ENCODE measurements around the gene TRMT6. TPM values are rescaled to one million over a fixed set of nuclear protein-coding genes. Genes with fewer than 3 reads are reported as not detected.
A peak's percentile ranks its signal among the peaks of the same experiment; 100 is the strongest.

Gene TRMT6
- total RNA-seq, 1 experiment from 2014 or later = 35.5 TPM

DNA sequence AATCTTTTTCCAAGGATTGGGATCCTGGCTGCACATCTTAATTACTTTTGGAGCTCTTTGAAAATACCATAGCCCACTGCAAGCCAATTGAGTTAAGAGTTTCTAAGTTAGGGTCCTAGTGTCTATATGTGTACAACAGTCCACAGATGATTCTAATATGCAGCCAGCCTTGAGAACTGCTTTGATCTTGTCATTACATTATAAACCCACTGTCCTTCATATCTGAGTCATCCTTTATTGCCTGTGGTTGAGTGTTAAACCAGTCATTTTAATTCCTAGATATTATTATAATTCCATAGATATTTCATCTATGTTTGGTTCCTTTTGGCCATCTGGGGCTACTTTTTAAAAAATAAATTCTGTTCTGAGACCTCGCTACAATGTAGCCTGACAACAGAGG is 24.2 kb upstream of the TRMT6 start:
- Mint-ChIP-seq H3K36me3 (ENCODE audit: insufficient read depth, unreplicated experiment) (peaks cover 73% of the 10 kb centered on the region), H3K4me3 (ENCODE audit: unreplicated experiment) (no peak overlapping the region), H3K9me3 (ENCODE audit: unreplicated experiment) (no peaks in the 10 kb centered on the region), H3K27ac (ENCODE audit: unreplicated experiment) (no peak overlapping the region), H3K27me3 (ENCODE audit: insufficient read depth, unreplicated experiment) (no peaks in the 10 kb centered on the region), H3K4me1 (ENCODE audit: low read depth, unreplicated experiment) (peaks cover 27% of the 10 kb centered on the region)
- POLR2A ChIA-PET = no interaction called here
- no TSS peak for BruUV-seq (replicated peaks)
- no peaks in the 10 kb centered on the region for H3K9me3 ChIP-seq
- peaks cover 17% of the 10 kb centered on the region for H3K4me1 ChIP-seq
- DNase-seq = no peak
- CTCF ChIA-PET = no interaction called here
- H3K4me3 ChIP-seq (ENCODE audit: low read depth, low read length) = no peak overlapping the region
- no peaks in the 10 kb centered on the region for H3K27me3 ChIP-seq (replicated peaks; ENCODE audit: control insufficient read depth, insufficient read depth, low read length)
- TF ChIP-seq, protein P1, sequence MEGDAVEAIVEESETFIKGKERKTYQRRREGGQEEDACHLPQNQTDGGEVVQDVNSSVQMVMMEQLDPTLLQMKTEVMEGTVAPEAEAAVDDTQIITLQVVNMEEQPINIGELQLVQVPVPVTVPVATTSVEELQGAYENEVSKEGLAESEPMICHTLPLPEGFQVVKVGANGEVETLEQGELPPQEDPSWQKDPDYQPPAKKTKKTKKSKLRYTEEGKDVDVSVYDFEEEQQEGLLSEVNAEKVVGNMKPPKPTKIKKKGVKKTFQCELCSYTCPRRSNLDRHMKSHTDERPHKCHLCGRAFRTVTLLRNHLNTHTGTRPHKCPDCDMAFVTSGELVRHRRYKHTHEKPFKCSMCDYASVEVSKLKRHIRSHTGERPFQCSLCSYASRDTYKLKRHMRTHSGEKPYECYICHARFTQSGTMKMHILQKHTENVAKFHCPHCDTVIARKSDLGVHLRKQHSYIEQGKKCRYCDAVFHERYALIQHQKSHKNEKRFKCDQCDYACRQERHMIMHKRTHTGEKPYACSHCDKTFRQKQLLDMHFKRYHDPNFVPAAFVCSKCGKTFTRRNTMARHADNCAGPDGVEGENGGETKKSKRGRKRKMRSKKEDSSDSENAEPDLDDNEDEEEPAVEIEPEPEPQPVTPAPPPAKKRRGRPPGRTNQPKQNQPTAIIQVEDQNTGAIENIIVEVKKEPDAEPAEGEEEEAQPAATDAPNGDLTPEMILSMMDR (IDR thresholded peaks at IDR 0.05; ENCODE audit: insufficient read depth in 1 of 2, low read depth in 1 of 2, low read length in 1 of 2, severe bottlenecking in 1 of 2, unreplicated experiment in 1 of 2) = no peak
- peaks cover 7% of the 10 kb centered on the region for H3K36me3 ChIP-seq (ENCODE audit: control insufficient read depth, insufficient read depth, low read length)
- intact Hi-C loops (cut with micrococcal nuclease; ENCODE audit: unreplicated experiment) = no loop called here

- peaks cover 17% of the 10 kb centered on the region for H3K4me1 ChIP-seq
- ChIA-PET POLR2A (no interaction called here), CTCF (no interaction called here)
- no peak overlapping the region for H3K4me3 ChIP-seq (ENCODE audit: low read depth, low read length)
- H3K36me3 Mint-ChIP-seq (ENCODE audit: insufficient read depth, unreplicated experiment) = peaks cover 73% of the 10 kb centered on the region
- no peaks in the 10 kb centered on the region for H3K9me3 Mint-ChIP-seq (ENCODE audit: unreplicated experiment)
- no peak overlapping the region for H3K4me3 Mint-ChIP-seq (ENCODE audit: unreplicated experiment)
- TF ChIP-seq, protein P1 (IDR thresholded peaks at IDR 0.05; ENCODE audit: insufficient read depth in 1 of 2, low read depth in 1 of 2, low read length in 1 of 2, severe bottlenecking in 1 of 2, unreplicated experiment in 1 of 2) = no peak
- peaks cover 7% of the 10 kb centered on the region for H3K36me3 ChIP-seq (ENCODE audit: control insufficient read depth, insufficient read depth, low read length)
- H3K9me3 ChIP-seq = no peaks in the 10 kb centered on the region
- DNase-seq = no peak
- BruUV-seq (replicated peaks) = no TSS peak
- no peaks in the 10 kb centered on the region for H3K27me3 ChIP-seq (replicated peaks; ENCODE audit: control insufficient read depth, insufficient read depth, low read length)
- no peak overlapping the region for H3K27ac Mint-ChIP-seq (ENCODE audit: unreplicated experiment)
- H3K4me1 Mint-ChIP-seq (ENCODE audit: low read depth, unreplicated experiment) = peaks cover 29% of the 10 kb centered on the region
- intact Hi-C loops (cut with micrococcal nuclease; ENCODE audit: unreplicated experiment) = no loop called here
- no peaks in the 10 kb centered on the region for H3K27me3 Mint-ChIP-seq (ENCODE audit: insufficient read depth, unreplicated experiment)
Measured at GRCh38 chr20:5973971-5974370, 23.6 kb upstream of the TRMT6 start.

DNA sequence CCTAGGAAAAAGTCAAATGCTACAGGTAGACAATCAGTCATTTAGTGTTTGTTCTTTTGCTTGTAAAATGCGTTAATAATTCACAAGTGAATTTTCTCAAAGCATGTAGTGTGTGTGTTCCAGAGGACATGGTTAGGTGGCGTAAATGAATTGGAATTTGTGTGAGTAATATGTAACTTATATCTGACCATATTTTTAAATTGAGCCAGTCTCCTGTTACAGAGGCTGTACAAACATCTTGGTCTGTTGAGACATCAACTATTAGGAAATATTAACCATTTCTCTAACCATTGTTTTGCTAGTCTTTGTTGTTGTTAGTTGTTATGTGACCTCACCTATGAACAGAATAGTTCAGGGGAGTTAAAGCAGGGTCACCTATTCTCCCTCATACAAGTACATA is 22.8 kb upstream of the TRMT6 start:
- no peaks in the 10 kb centered on the region for H3K27me3 ChIP-seq (replicated peaks; ENCODE audit: control insufficient read depth, insufficient read depth, low read length)
- H3K4me3 Mint-ChIP-seq (ENCODE audit: unreplicated experiment) = no peak overlapping the region
- BruUV-seq (replicated peaks) = no TSS peak
- H3K36me3 Mint-ChIP-seq (ENCODE audit: insufficient read depth, unreplicated experiment) = peaks cover 69% of the 10 kb centered on the region
- TF ChIP-seq, protein P1 (IDR thresholded peaks at IDR 0.05; ENCODE audit: insufficient read depth in 1 of 2, low read depth in 1 of 2, low read length in 1 of 2, severe bottlenecking in 1 of 2, unreplicated experiment in 1 of 2) = no peak
- intact Hi-C loops (cut with micrococcal nuclease; ENCODE audit: unreplicated experiment) = no loop called here
- H3K9me3 Mint-ChIP-seq (ENCODE audit: unreplicated experiment) = no peaks in the 10 kb centered on the region
- H3K27me3 Mint-ChIP-seq (ENCODE audit: insufficient read depth, unreplicated experiment) = no peaks in the 10 kb centered on the region
- peaks cover 7% of the 10 kb centered on the region for H3K36me3 ChIP-seq (ENCODE audit: control insufficient read depth, insufficient read depth, low read length)
- H3K4me1 ChIP-seq = peaks cover 17% of the 10 kb centered on the region
- peak in 1 of 2 experiments; percentile 43 for DNase-seq
- H3K9me3 ChIP-seq = no peaks in the 10 kb centered on the region
- H3K27ac Mint-ChIP-seq (ENCODE audit: unreplicated experiment) = no peak overlapping the region
- POLR2A ChIA-PET = no interaction called here
- CTCF ChIA-PET = no interaction called here
- peaks cover 32% of the 10 kb centered on the region for H3K4me1 Mint-ChIP-seq (ENCODE audit: low read depth, unreplicated experiment)
- H3K4me3 ChIP-seq (ENCODE audit: low read depth, low read length) = no peak overlapping the region

Data from Caco-2 (cell line).